ENCODE results near the gene FYCO1. TPM values are rescaled to one million over a fixed set of nuclear protein-coding genes. Genes with fewer than 3 reads are reported as not detected.

FYCO1 gene
- total and polyA plus RNA-seq, 7 donors: 14.0 to 129 (median 68.3) TPM

DNA sequence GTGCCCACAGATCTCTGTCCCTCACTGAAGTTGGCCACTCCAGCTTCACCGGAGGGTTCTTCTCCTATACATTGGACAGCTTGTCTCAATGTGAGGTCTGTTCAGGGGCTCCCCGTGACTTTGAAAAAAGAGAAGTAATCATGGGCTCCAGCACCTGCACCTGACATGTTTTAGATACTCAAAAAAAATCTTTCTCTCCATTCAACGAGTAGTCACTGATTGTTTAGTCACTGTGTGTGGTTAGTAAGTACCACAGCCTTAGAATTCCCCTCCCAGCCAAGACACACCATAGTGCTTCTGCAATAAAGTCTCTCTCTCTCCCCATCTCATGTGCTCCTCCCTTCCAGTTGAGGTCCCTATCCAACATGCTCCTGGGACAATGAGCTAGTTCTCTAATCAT, 90.7 kb downstream of the FYCO1 start:
- ATAC-seq (no peak), DNase-seq (no peak)
- WGBS, 3 donors: 85 to 91% (median 90%) methylated on average over 3 of the region's 3 CpGs
- TF ChIP-seq CTCF (IDR thresholded peaks at IDR 0.05): no peak
- Histone ChIP-seq H3K4me3 (no peak overlapping the region), H3K9me3 (no peaks in the 10 kb centered on the region), H3K36me3 (ENCODE audit: insufficient read depth in 1 of 2, low read depth in 1 of 2) (peaks cover 4 to 23% of the 10 kb centered on the region in 2 donors), H3K27ac (no peak overlapping the region), H3K27me3 (ENCODE audit: insufficient read depth in 3 of 3, low read length in 2 of 3) (no peaks in the 10 kb centered on the region), H3K4me1 (peaks cover 7% of the 10 kb centered on the region)
- intact Hi-C loops (cut with DNase I): loop anchor here (5.0 kb wide), 1 partner anchor 143 kb away; no protein-coding TSS in a partner anchor

DNA sequence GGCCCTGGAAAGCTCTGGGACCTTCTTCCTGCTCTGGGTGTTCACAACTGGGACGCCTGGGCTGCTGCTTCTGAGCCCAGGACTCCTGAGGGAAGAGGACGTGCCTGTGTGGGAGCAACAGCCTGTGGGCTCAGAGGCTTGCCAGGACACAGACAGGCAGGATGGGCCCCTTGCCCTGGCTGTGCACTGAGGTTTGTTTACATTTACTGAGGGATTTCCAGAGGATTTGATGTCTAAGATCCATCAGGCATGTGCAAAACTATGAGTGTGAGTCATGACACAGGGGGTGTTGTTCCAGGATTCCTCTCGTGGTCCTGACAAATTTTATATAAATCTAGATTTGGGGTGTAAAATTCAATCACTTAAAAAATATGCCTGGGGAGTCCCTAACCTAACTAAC, 98.7 kb downstream of the FYCO1 start:
- no peak for DNase-seq
- ATAC-seq: no peak
- H3K27me3 ChIP-seq (ENCODE audit: insufficient read depth in 3 of 3, low read length in 2 of 3): no peaks in the 10 kb centered on the region
- intact Hi-C loops (cut with DNase I): no loop called here
- no peak for TF ChIP-seq CTCF (IDR thresholded peaks at IDR 0.05)
- H3K36me3 ChIP-seq (ENCODE audit: insufficient read depth in 1 of 2, low read depth in 1 of 2): peaks cover 0 to 2% of the 10 kb centered on the region in 2 donors
- H3K9me3 ChIP-seq: no peaks in the 10 kb centered on the region
- H3K4me1 ChIP-seq: no peaks in the 10 kb centered on the region
- no peak overlapping the region for H3K27ac ChIP-seq
- H3K4me3 ChIP-seq: no peak overlapping the region
- 62 to 80% (median 71%) methylated on average over 3 of the region's 3 CpGs for WGBS, 3 donors

GRCh38 chr3:45895686-45896468, 99.7 kb downstream of the FYCO1 start:
- no peak overlapping the region for H3K27ac ChIP-seq
- WGBS, 3 donors: 87 to 94% (median 90%) methylated on average over 5 of the region's 5 CpGs
- H3K27me3 ChIP-seq (ENCODE audit: insufficient read depth in 3 of 3, low read length in 2 of 3): no peaks in the 10 kb centered on the region
- no peaks in the 10 kb centered on the region for H3K9me3 ChIP-seq
- no peaks in the 10 kb centered on the region for H3K4me1 ChIP-seq
- no peak for TF ChIP-seq CTCF (IDR thresholded peaks at IDR 0.05)
- DNase-seq (no peak), ATAC-seq (no peak)
- H3K4me3 ChIP-seq: no peak overlapping the region
- peaks cover 0 to 2% of the 10 kb centered on the region in 2 donors for H3K36me3 ChIP-seq (ENCODE audit: insufficient read depth in 1 of 2, low read depth in 1 of 2)
- intact Hi-C loops (cut with DNase I): no loop called here

DNA sequence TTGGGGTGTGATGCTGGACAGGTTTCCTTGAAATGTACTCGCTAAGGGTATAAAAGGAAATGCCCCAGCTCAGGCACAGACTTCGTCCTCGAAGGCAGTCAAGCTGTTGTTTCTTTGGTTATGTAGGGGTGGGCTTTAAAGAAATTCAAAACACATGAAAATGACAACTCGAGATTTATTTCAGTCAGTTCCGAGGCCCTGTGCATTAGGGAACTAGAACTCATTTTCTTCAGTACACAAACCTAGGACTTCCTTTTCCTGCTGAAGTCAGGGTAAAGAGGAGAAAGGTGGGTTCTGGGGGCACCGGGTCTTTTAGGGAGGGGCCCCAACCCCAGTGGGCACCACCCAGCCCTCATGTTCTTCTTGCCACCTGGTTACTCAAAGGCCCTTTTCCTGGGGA, 101.6 kb downstream of the FYCO1 start:
- no peak for DNase-seq
- Histone ChIP-seq H3K27me3 (ENCODE audit: insufficient read depth in 3 of 3, low read length in 2 of 3) (no peaks in the 10 kb centered on the region), H3K4me3 (no peak overlapping the region), H3K9me3 (no peaks in the 10 kb centered on the region), H3K4me1 (no peaks in the 10 kb centered on the region), H3K27ac (no peak overlapping the region), H3K36me3 (ENCODE audit: insufficient read depth in 1 of 2, low read depth in 1 of 2) (peaks cover 0 to 2% of the 10 kb centered on the region in 2 donors)
- WGBS, 3 donors: 63 to 77% (median 75%) methylated on average over 6 of the region's 6 CpGs
- intact Hi-C loops (cut with DNase I): no loop called here
- TF ChIP-seq CTCF (IDR thresholded peaks at IDR 0.05): no peak
- ATAC-seq: no peak

GRCh38 chr3:45892161-45892560, 103.5 kb downstream of the FYCO1 start:
- Histone ChIP-seq H3K4me1 (no peaks in the 10 kb centered on the region), H3K4me3 (no peak overlapping the region), H3K27ac (no peak overlapping the region), H3K36me3 (ENCODE audit: insufficient read depth in 1 of 2, low read depth in 1 of 2) (peaks cover 0 to 2% of the 10 kb centered on the region in 2 donors), H3K27me3 (ENCODE audit: insufficient read depth in 3 of 3, low read length in 2 of 3) (no peaks in the 10 kb centered on the region), H3K9me3 (no peaks in the 10 kb centered on the region)
- no peak for ATAC-seq
- no peak for DNase-seq
- TF ChIP-seq CTCF (IDR thresholded peaks at IDR 0.05): no peak
- intact Hi-C loops (cut with DNase I): no loop called here
- 90 to 100% (median 93%) methylated on average over 1 of the region's 1 CpG for WGBS, 3 donors

All from psoas muscle (tissue), 8 donors.